ENCODE data around the gene PTN. TPM values are rescaled to one million over a fixed set of nuclear protein-coding genes. Genes with fewer than 3 reads are reported as not detected.

The PTN gene
- total RNA-seq, 6 experiments from 2014 or later = 2.2 to 9.6 (median 8.0) TPM

GRCh38 chr7:137342265-137342664 is 1.3 kb downstream of the PTN start:
- DNase-seq = no peak
- Mint-ChIP-seq H3K4me3 (peak overlapping the region; percentile 88), H3K36me3 (ENCODE audit: low read depth) (no peaks in the 10 kb centered on the region), H3K27me3 (ENCODE audit: insufficient read depth) (no peaks in the 10 kb centered on the region; the same call in 1 of the 2 replicates), H3K9me3 (no peaks in the 10 kb centered on the region), H3K4me1 (ENCODE audit: low read depth) (peaks cover 23% of the 10 kb centered on the region), H3K27ac (peak overlapping the region; percentile 8; the same call in 1 of the 2 replicates)
- no peak for TF ChIP-seq CTCF (IDR thresholded peaks at IDR 0.05)

DNA sequence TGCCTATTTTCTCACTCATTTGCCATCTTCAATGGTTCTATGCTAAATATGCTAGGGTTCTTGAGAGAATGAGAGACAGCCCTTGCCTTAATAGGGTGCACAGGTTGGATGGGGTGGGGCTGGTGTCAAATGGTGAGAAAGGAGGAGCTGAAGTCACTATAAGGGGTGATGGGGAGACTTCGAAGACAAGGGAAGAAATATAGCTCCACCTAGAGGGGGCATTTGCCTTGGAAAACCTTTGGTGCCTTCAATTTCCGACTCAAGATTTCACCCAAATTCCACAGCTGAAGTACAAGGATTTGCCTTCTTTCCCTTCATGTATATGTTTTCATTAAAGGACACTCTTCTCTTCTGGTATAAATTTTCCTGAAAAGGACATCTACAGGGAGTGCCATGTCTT is 5.6 kb downstream of the PTN start:
- Mint-ChIP-seq H3K36me3 (ENCODE audit: low read depth) (no peaks in the 10 kb centered on the region), H3K9me3 (no peaks in the 10 kb centered on the region), H3K27me3 (ENCODE audit: insufficient read depth) (no peaks in the 10 kb centered on the region), H3K4me1 (ENCODE audit: low read depth) (peaks cover 16% of the 10 kb centered on the region), H3K4me3 (no peak overlapping the region), H3K27ac (no peak overlapping the region)
- no peak for DNase-seq
- TF ChIP-seq CTCF (IDR thresholded peaks at IDR 0.05) = peak; percentile 58

DNA sequence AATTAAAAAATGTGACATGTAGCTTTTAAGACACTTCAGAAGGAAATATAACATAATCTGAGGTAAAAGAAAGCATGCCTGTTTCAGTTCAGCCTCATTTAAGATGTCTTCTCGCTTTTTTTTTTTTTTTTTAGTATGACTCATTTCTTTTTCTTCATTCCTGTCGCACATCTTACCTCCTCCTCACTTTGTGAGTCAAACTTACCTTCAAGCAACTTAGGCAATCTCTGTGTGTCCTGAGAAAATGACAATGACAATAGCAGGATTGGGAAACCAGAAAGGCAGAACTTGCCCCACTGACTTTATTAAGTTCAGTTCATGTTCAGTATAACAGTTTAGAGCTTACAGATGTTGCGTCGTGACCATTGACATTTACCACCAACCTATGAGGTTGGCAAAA is 7.7 kb downstream of the PTN start:
- 0 out of 2 replicates have a peak, but pooled peaks cover 5% of the 10 kb centered on the region for H3K4me1 Mint-ChIP-seq (ENCODE audit: low read depth)
- no peaks in the 10 kb centered on the region for H3K27me3 Mint-ChIP-seq (ENCODE audit: insufficient read depth)
- no peaks in the 10 kb centered on the region for H3K9me3 Mint-ChIP-seq
- no peaks in the 10 kb centered on the region for H3K36me3 Mint-ChIP-seq (ENCODE audit: low read depth)
- DNase-seq = no peak
- H3K27ac Mint-ChIP-seq = no peak overlapping the region
- no peak overlapping the region for H3K4me3 Mint-ChIP-seq
- no peak for TF ChIP-seq CTCF (IDR thresholded peaks at IDR 0.05)

DNA sequence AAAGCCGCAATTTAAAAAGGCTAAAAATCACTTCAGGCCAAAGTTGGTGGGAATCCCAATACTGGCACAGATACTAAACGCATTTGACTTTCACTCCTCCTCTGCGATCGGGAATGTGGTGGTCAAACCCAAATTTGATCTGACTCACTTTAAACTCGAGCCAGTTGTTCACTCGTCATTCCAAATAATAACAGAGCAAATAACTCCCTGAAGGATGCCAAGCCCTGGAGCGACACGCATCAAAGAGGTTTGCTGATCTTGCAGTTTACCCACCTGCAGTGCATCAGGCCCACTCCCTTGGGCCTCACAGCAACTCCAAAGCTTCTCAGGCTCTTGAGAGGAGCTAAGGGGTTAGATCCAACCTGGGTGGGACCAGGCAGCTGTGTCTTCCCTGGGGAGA is 12.2 kb downstream of the PTN start:
- peaks cover 5% of the 10 kb centered on the region; the same call in 1 of the 2 replicates for H3K4me1 Mint-ChIP-seq (ENCODE audit: low read depth)
- TF ChIP-seq CTCF (IDR thresholded peaks at IDR 0.05) = no peak
- H3K27ac Mint-ChIP-seq = no peak overlapping the region
- H3K4me3 Mint-ChIP-seq = no peak overlapping the region
- H3K9me3 Mint-ChIP-seq = no peaks in the 10 kb centered on the region
- H3K36me3 Mint-ChIP-seq (ENCODE audit: low read depth) = no peaks in the 10 kb centered on the region
- DNase-seq = no peak
- H3K27me3 Mint-ChIP-seq (ENCODE audit: insufficient read depth) = peaks cover 6% of the 10 kb centered on the region; the same call in 1 of the 2 replicates

- Mint-ChIP-seq H3K4me3 (no peak overlapping the region), H3K9me3 (no peaks in the 10 kb centered on the region), H3K4me1 (ENCODE audit: low read depth) (no peaks in the 10 kb centered on the region; the same call in 1 of the 2 replicates), H3K36me3 (ENCODE audit: low read depth) (no peaks in the 10 kb centered on the region), H3K27me3 (ENCODE audit: insufficient read depth) (peaks cover 6% of the 10 kb centered on the region; the same call in 1 of the 2 replicates), H3K27ac (no peak overlapping the region)
- TF ChIP-seq CTCF (IDR thresholded peaks at IDR 0.05) = no peak
- no peak for DNase-seq
These were observed 14.1 kb downstream of the PTN start for GRCh38 chr7:137329411-137329810.

Data from HFFc6 (cell line).